ENCODE results near the gene GPR39.
"Not testable (repeated sequence)": the region's sequence is repeated elsewhere in the genome, so short reads cannot be mapped to it uniquely, and the experiment has no call there.

Gene GPR39

GRCh38 chr2:132537061-132537460, 120.5 kb downstream of the GPR39 start:
- CTCF ChIA-PET = not testable (repeated sequence)

GRCh38 chr2:132538331-132538855, 121.8 kb downstream of the GPR39 start:
- CTCF ChIA-PET = no interaction called here
- Mint-ChIP-seq H3K4me3 (no peak overlapping the region), H3K27me3 (no peaks in the 10 kb centered on the region), H3K36me3 (no peaks in the 10 kb centered on the region), H3K27ac (no peak overlapping the region), H3K4me1 (no peaks in the 10 kb centered on the region), H3K9me3 (peaks cover 23% of the 10 kb centered on the region)
- DNase-seq = no peak

More at GRCh38 chr2:132537061-132537460, 120.5 kb downstream of the GPR39 start:
- peaks cover 20% of the 10 kb centered on the region for H3K9me3 Mint-ChIP-seq
- not testable (repeated sequence) for H3K27me3 Mint-ChIP-seq, H3K27ac Mint-ChIP-seq, H3K4me3 Mint-ChIP-seq, DNase-seq, H3K4me1 Mint-ChIP-seq, H3K36me3 Mint-ChIP-seq

- H3K4me3 Mint-ChIP-seq = no peak overlapping the region
These were observed 123.6 kb downstream of the GPR39 start for GRCh38 chr2:132540166-132540565.

GRCh38 chr2:132542953-132543569, 126.5 kb downstream of the GPR39 start:
- DNase-seq = no peak
- Mint-ChIP-seq H3K36me3 (no peaks in the 10 kb centered on the region), H3K27ac (no peak overlapping the region), H3K4me3 (no peak overlapping the region), H3K27me3 (no peaks in the 10 kb centered on the region), H3K4me1 (no peaks in the 10 kb centered on the region), H3K9me3 (peaks cover 12% of the 10 kb centered on the region)
- CTCF ChIA-PET = no interaction called here

More at GRCh38 chr2:132540166-132540565, 123.6 kb downstream of the GPR39 start:
- peaks cover 27% of the 10 kb centered on the region for H3K9me3 Mint-ChIP-seq
- CTCF ChIA-PET = no interaction called here
- DNase-seq = no peak
- no peaks in the 10 kb centered on the region for H3K4me1 Mint-ChIP-seq
- no peaks in the 10 kb centered on the region for H3K36me3 Mint-ChIP-seq
- H3K27ac Mint-ChIP-seq = no peak overlapping the region
- no peaks in the 10 kb centered on the region for H3K27me3 Mint-ChIP-seq

- Mint-ChIP-seq H3K9me3 (peaks cover 12% of the 10 kb centered on the region), H3K4me1 (no peaks in the 10 kb centered on the region), H3K27me3 (no peaks in the 10 kb centered on the region), H3K36me3 (no peaks in the 10 kb centered on the region), H3K4me3 (no peak overlapping the region), H3K27ac (no peak overlapping the region)
- DNase-seq = no peak
- CTCF ChIA-PET = no interaction called here
These were observed 127.5 kb downstream of the GPR39 start for GRCh38 chr2:132544006-132544630.

- Mint-ChIP-seq H3K9me3 (peaks cover 9% of the 10 kb centered on the region), H3K4me1 (no peaks in the 10 kb centered on the region), H3K36me3 (no peaks in the 10 kb centered on the region), H3K27me3 (no peaks in the 10 kb centered on the region), H3K27ac (no peak overlapping the region), H3K4me3 (no peak overlapping the region)
- CTCF ChIA-PET = interaction anchor here (0.6 to 2.1 kb wide), 7 partner anchors 10 to 1297 kb away, joined by 3 to 14 read pairs (median 4); no protein-coding TSS in a partner anchor
- DNase-seq = peak; percentile 64
These were observed 130.6 kb downstream of the GPR39 start for GRCh38 chr2:132547090-132547687.

- Mint-ChIP-seq H3K4me3 (no peak overlapping the region), H3K27ac (no peak overlapping the region), H3K36me3 (no peaks in the 10 kb centered on the region), H3K27me3 (no peaks in the 10 kb centered on the region), H3K4me1 (no peaks in the 10 kb centered on the region), H3K9me3 (no peaks in the 10 kb centered on the region)
- CTCF ChIA-PET = interaction anchor here (0.7 kb wide), 1 partner anchor 1267 kb away, joined by 3 read pairs; no protein-coding TSS in a partner anchor
- DNase-seq = no peak
These were observed 133.5 kb downstream of the GPR39 start for GRCh38 chr2:132549935-132550670.

DNA sequence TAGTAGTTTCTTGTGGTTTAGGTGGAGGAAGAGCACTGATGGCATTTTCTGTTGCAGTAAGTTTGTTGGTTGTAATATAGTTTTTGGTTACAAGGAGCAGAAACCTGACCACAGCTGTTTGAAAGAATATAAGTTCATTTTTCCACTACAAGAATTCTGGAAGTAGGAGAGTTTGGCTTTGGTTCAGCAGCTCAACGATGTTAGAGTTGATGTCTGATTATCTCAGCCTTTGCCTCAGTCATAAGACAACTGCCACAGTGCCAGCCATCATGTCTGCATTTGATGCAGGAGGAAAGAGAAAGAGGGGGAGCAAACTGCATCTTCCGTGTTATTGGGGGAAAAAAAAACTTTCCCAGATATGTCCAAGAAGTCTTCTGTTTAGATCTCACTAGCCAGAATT, 134.3 kb downstream of the GPR39 start:
- CTCF ChIA-PET = no interaction called here
- Mint-ChIP-seq H3K27ac (no peak overlapping the region), H3K4me1 (no peaks in the 10 kb centered on the region), H3K27me3 (no peaks in the 10 kb centered on the region), H3K36me3 (no peaks in the 10 kb centered on the region), H3K9me3 (no peaks in the 10 kb centered on the region), H3K4me3 (no peak overlapping the region)
- no peak for DNase-seq

- Mint-ChIP-seq H3K27ac (no peak overlapping the region), H3K9me3 (peaks cover 6% of the 10 kb centered on the region), H3K4me3 (no peak overlapping the region), H3K27me3 (no peaks in the 10 kb centered on the region), H3K36me3 (no peaks in the 10 kb centered on the region), H3K4me1 (no peaks in the 10 kb centered on the region)
- CTCF ChIA-PET = interaction anchor here (1.2 kb wide), 1 partner anchor 10 kb away, joined by 3 read pairs; no protein-coding TSS in a partner anchor
- DNase-seq = no peak
These were observed 141.1 kb downstream of the GPR39 start for GRCh38 chr2:132557694-132558093.

DNA sequence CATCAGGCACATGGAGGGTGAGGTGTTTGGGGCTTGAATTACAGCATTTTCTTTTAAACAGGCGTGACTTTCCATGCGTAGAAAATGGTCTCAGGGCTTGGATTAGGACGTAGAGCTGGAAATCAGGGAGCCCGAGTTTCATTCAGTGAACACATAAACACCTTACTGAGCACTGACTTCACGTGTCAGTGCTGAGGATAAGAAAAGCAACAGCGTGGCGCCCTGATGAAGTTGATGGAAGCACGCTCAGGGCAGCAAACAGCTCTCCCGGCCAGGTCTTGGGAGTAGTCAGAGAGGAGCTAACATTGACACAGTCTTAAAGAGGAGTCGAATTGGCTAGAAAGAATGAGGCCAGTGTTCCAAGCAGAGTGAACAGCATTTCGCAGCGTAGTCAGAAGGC, 142.7 kb downstream of the GPR39 start:
- Mint-ChIP-seq H3K9me3 (peaks cover 6% of the 10 kb centered on the region), H3K36me3 (no peaks in the 10 kb centered on the region), H3K4me1 (no peaks in the 10 kb centered on the region), H3K27ac (no peak overlapping the region), H3K27me3 (no peaks in the 10 kb centered on the region), H3K4me3 (no peak overlapping the region)
- CTCF ChIA-PET = no interaction called here
- no peak for DNase-seq

DNA sequence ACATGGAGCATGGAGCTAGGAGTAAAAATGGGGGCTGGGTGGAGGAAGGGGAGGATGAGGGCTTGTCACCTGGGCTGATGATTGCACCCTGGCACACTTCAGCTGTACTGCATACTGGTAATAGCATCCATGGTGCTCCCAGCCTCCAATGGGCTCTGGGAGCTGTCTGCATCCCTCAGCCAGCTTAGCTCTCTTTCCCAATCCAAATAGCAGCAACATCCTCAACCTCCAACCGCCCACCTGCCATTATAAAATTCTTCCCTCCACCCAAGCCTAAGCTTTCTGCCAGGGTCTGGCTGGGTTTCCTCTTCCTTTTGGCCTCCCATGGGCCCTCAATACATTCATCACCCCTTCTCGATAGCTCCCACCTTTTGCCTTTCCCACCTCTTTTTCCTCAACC, 143.3 kb downstream of the GPR39 start:
- DNase-seq = no peak
- Mint-ChIP-seq H3K4me3 (no peak overlapping the region), H3K27me3 (no peaks in the 10 kb centered on the region), H3K36me3 (no peaks in the 10 kb centered on the region), H3K4me1 (no peaks in the 10 kb centered on the region), H3K9me3 (peaks cover 6% of the 10 kb centered on the region), H3K27ac (no peak overlapping the region)
- CTCF ChIA-PET = no interaction called here

- DNase-seq = no peak
- CTCF ChIA-PET = no interaction called here
- no peak overlapping the region for H3K27ac Mint-ChIP-seq
- H3K27me3 Mint-ChIP-seq = no peaks in the 10 kb centered on the region
- no peak overlapping the region for H3K4me3 Mint-ChIP-seq
- no peaks in the 10 kb centered on the region for H3K4me1 Mint-ChIP-seq
- H3K36me3 Mint-ChIP-seq = no peaks in the 10 kb centered on the region
- peaks cover 9% of the 10 kb centered on the region for H3K9me3 Mint-ChIP-seq
These were observed 144.0 kb downstream of the GPR39 start for GRCh38 chr2:132560562-132560961.

DNA sequence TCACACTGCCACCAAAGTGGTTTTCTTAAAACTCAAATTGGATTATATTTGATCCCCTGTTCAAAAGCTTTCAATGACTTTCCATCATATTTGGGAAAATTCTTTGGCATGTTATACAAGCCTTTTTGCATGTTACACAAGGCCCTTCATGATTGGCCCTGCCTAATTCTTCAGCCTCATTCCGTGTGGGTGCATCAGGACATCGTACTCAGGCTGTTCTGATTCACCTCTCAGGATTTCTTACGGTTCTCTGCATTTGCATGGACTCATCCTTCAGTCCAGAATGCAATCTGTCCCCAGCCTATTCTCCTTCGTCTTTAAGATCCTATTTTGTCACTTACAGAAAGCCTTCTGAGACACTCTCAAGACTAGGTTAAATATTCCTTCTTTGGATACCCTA, 145.6 kb downstream of the GPR39 start:
- Mint-ChIP-seq H3K4me1 (no peaks in the 10 kb centered on the region), H3K36me3 (no peaks in the 10 kb centered on the region), H3K9me3 (peaks cover 11% of the 10 kb centered on the region), H3K27me3 (no peaks in the 10 kb centered on the region), H3K4me3 (no peak overlapping the region), H3K27ac (no peak overlapping the region)
- CTCF ChIA-PET = no interaction called here
- no peak for DNase-seq

DNA sequence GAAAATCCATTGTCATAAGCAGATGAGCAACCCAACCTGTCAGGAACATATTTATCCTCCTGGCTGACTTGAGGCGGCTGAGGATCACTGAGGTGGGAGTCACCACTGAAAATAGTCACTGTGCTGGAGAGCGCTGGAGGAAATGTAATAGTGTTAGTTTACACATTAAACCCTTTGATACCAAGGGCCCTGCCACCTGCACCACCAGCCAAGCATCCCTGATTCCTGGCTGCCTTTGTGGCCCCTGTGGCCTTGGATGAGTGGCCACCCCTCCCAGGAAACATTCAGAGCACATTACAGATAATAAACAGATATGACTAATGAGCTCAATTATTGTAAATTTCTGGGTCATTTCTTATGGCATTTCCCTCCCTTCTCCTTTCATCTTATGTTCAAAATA, 147.5 kb downstream of the GPR39 start:
- CTCF ChIA-PET = no interaction called here
- DNase-seq = no peak
- H3K4me1 Mint-ChIP-seq = no peaks in the 10 kb centered on the region
- H3K36me3 Mint-ChIP-seq = no peaks in the 10 kb centered on the region
- peaks cover 12% of the 10 kb centered on the region for H3K9me3 Mint-ChIP-seq
- H3K27me3 Mint-ChIP-seq = no peaks in the 10 kb centered on the region
- H3K4me3 Mint-ChIP-seq = no peak overlapping the region
- H3K27ac Mint-ChIP-seq = no peak overlapping the region

Data from activated naive CD4-positive, alpha-beta T cell treated with anti-CD3 and anti-CD28 coated beads, Interleukin-2, amount 10 ng/mL, durations not matched to agents 7 days and 5 days (primary cell).